Keratinocyte (primary cell): ENCODE measurements around the gene RRAD. TPM values are rescaled to one million over a fixed set of nuclear protein-coding genes. Genes with fewer than 3 reads are reported as not detected.

Experiments used
- DNase-seq: peaks from one replicate; pipeline ENCODE4 v3.0.0-alpha.2; 2011; ENCODE audit warnings: low read depth, missing footprints, low spot score
- FAIRE-seq: peaks from 2 replicates; lab custom pipeline; 2011; peaks lifted over from hg19 to GRCh38; lab: Jason Lieb, UNC
- H2AFZ ChIP-seq: 2 replicates; pipeline ENCODE4 v1.6.0; 2012; ENCODE audit warnings: low read length, control low read depth, inconsistent platforms; ENCODE audit not compliant: control insufficient read depth
- H3K27ac ChIP-seq: 2 replicates; pipeline ENCODE4 v1.5.1; 2011; ENCODE audit warnings: low read length; ENCODE audit not compliant: control insufficient read depth, insufficient read depth
- H3K27me3 ChIP-seq: 3 replicates; pipeline ENCODE4 v1.6.0; 2011; ENCODE audit warnings: low read length; ENCODE audit not compliant: control insufficient read depth, insufficient read depth; ENCODE audit errors: extremely low read depth
- H3K36me3 ChIP-seq, 2 experiments: 2 replicates in 1 of 2; 3 replicates in 1 of 2; pipeline ENCODE4 v1.5.1; 2011; ENCODE audit warnings: low read length in 2 of 2, mild to moderate bottlenecking in 1 of 2; ENCODE audit not compliant: control insufficient read depth in 2 of 2, insufficient read depth in 2 of 2; ENCODE audit errors: extremely low read depth in 1 of 2
- H3K4me1 ChIP-seq: 3 replicates; pipeline ENCODE4 v1.5.1; 2011; ENCODE audit warnings: low read length; ENCODE audit not compliant: control insufficient read depth, insufficient read depth; ENCODE audit errors: extremely low read depth
- H3K4me2 ChIP-seq: 3 replicates; pipeline ENCODE4 v1.6.0; 2011; ENCODE audit warnings: low read depth, low read length; ENCODE audit not compliant: control insufficient read depth, insufficient read depth; ENCODE audit errors: extremely low read depth
- H3K4me3 ChIP-seq, 3 experiments: fragments of 200-600 bp in 1 of 3; sonication (generic) in 1 of 3; 2 replicates in 2 of 3; 3 replicates in 1 of 3; pipeline ENCODE4 v1.5.1; 2011 to 2016; ENCODE audit warnings: low read length in 3 of 3, mild to moderate bottlenecking in 3 of 3, control low read depth in 2 of 3, inconsistent platforms in 1 of 3, low read depth in 1 of 3, mixed read lengths in 1 of 3, mixed run types in 1 of 3, moderate library complexity in 1 of 3; ENCODE audit not compliant: control insufficient read depth in 2 of 3, insufficient read depth in 2 of 3; ENCODE audit errors: extremely low read depth in 1 of 3
- H3K79me2 ChIP-seq: 2 replicates; pipeline ENCODE4 v1.6.0; 2012; ENCODE audit warnings: low read length; ENCODE audit not compliant: control insufficient read depth, insufficient read depth
- H3K9ac ChIP-seq: 3 replicates; pipeline ENCODE4 v1.6.0; 2011; ENCODE audit warnings: low read length; ENCODE audit not compliant: control insufficient read depth, insufficient read depth; ENCODE audit errors: extremely low read depth
- H3K9me1 ChIP-seq: 3 replicates; pipeline ENCODE4 v1.6.0; 2011; ENCODE audit warnings: low read length; ENCODE audit not compliant: control insufficient read depth, insufficient read depth; ENCODE audit errors: extremely low read depth
- H3K9me3 ChIP-seq: 2 replicates; pipeline ENCODE4 v1.5.1; 2012; ENCODE audit warnings: low read depth, low read length; ENCODE audit not compliant: control insufficient read depth
- H4K20me1 ChIP-seq: 3 replicates; pipeline ENCODE4 v1.6.0; 2011; ENCODE audit warnings: low read length; ENCODE audit not compliant: control insufficient read depth, insufficient read depth; ENCODE audit errors: extremely low read depth
- CTCF ChIP-seq, 3 experiments: IDR thresholded peaks in 1 of 3; conservative IDR thresholded peaks in 1 of 3; optimal IDR thresholded peaks in 1 of 3; 2 replicates in 2 of 3; 3 replicates in 1 of 3; pipeline versions ENCODE3 to v1.5.1; 2011; ENCODE audit warnings: low read length in 3 of 3, mild to moderate bottlenecking in 3 of 3, moderate library complexity in 2 of 3, control low read depth in 1 of 3, inconsistent platforms in 1 of 3; ENCODE audit not compliant: insufficient read depth in 2 of 3; ENCODE audit errors: extremely low read depth in 1 of 3
- EZH2 ChIP-seq: IDR thresholded peaks from one replicate; pipeline ENCODE4 v1.6.1; 2012; ENCODE audit warnings: inconsistent platforms, mild to moderate bottlenecking, low read length, moderate library complexity
- dilution Hi-C: fragments of 300-500 bp; cut with MboI; formaldehyde crosslinking; loops from one replicate; pipeline ENCODE4 v1.7.0; 2020; ENCODE audit warnings: low sequenced_read_pairs; ENCODE audit not compliant: extremely low pct_ligation_motif_present
- polyA plus RNA-seq, 5 experiments: library from polyadenylated mRNA; depleted of rRNA in 3 of 5; stranded (reverse) in 3 of 5; stranded (forward) in 1 of 5; unstranded in 1 of 5; fragments of >200 nt; gene quantifications; 1 replicate in 1 of 5; 2 replicates in 3 of 5; 3 replicates in 1 of 5; pipeline versions ENCODE4 v1.2.1 to v1.2.3, GENCODE V29; 2011 to 2012; ENCODE audit warnings: missing spikeins in 2 of 5, low read depth in 1 of 5, low replicate concordance in 1 of 5

The RRAD gene
- polyA plus RNA-seq, 1 donor (not counting 4 experiments of a cell fraction or from before 2014, with no cell fraction given): 2.7 TPM

GRCh38 chr16:66906916-66907836, 18.2 kb downstream of the RRAD start:
- H3K9ac ChIP-seq: no peak overlapping the region
- peaks cover 3% of the 10 kb centered on the region for H3K27me3 ChIP-seq
- no peak overlapping the region for H3K4me2 ChIP-seq
- no peaks in the 10 kb centered on the region for H3K79me2 ChIP-seq
- no peaks in the 10 kb centered on the region for H3K36me3 ChIP-seq
- no peaks in the 10 kb centered on the region for H3K9me1 ChIP-seq
- no peaks in the 10 kb centered on the region for H4K20me1 ChIP-seq
- H2AFZ ChIP-seq: no peak overlapping the region
- H3K9me3 ChIP-seq: no peaks in the 10 kb centered on the region
- no peak overlapping the region for H3K27ac ChIP-seq
- dilution Hi-C loops: no loop called here
- H3K4me3 ChIP-seq: no peak overlapping the region
- no peak for TF ChIP-seq EZH2
- no peak for TF ChIP-seq CTCF (optimal IDR thresholded peaks at IDR 0.05 in 1 of 3, IDR thresholded peaks at IDR 0.05 in 1 of 3, conservative IDR thresholded peaks at IDR 0.05 in 1 of 3; ENCODE audit: extremely low read depth in 1 of 3, insufficient read depth in 2 of 3, low read length in 3 of 3)
- peaks cover 19% of the 10 kb centered on the region for H3K4me1 ChIP-seq
- DNase-seq: no peak
- no peak for FAIRE-seq

- Histone ChIP-seq H3K79me2 (no peaks in the 10 kb centered on the region), H3K27me3 (peaks cover 3% of the 10 kb centered on the region), H3K9me1 (no peaks in the 10 kb centered on the region), H3K36me3 (no peaks in the 10 kb centered on the region), H4K20me1 (no peaks in the 10 kb centered on the region), H3K4me1 (peaks cover 10% of the 10 kb centered on the region), H3K4me2 (no peak overlapping the region), H2AFZ (no peak overlapping the region), H3K4me3 (no peak overlapping the region), H3K9ac (no peak overlapping the region), H3K27ac (no peak overlapping the region), H3K9me3 (no peaks in the 10 kb centered on the region)
- TF ChIP-seq CTCF (optimal IDR thresholded peaks at IDR 0.05 in 1 of 3, IDR thresholded peaks at IDR 0.05 in 1 of 3, conservative IDR thresholded peaks at IDR 0.05 in 1 of 3; ENCODE audit: extremely low read depth in 1 of 3, insufficient read depth in 2 of 3, low read length in 3 of 3) (no peak), EZH2 (no peak)
- FAIRE-seq (no peak), DNase-seq (no peak)
- dilution Hi-C loops: no loop called here
Observed at GRCh38 chr16:66905633-66906539, 19.4 kb downstream of the RRAD start.
